ENCODE data around the gene TAPT1.
A peak's percentile ranks its signal among the peaks of the same experiment; 100 is the strongest.

Gene TAPT1

GRCh38 chr4:16206848-16207247, 19.4 kb downstream of the TAPT1 start:
- in situ Hi-C loops (cut with HindIII; ENCODE audit: low sequenced_read_pairs) = no loop called here
- no peak for DNase-seq (ENCODE audit: low read depth)
- TF ChIP-seq CTCF (IDR thresholded peaks at IDR 0.05; ENCODE audit: low read depth, low read length, missing control alignments) = no peak
- H3K4me3 ChIP-seq (ENCODE audit: low read depth, low read length) = no peak overlapping the region

DNA sequence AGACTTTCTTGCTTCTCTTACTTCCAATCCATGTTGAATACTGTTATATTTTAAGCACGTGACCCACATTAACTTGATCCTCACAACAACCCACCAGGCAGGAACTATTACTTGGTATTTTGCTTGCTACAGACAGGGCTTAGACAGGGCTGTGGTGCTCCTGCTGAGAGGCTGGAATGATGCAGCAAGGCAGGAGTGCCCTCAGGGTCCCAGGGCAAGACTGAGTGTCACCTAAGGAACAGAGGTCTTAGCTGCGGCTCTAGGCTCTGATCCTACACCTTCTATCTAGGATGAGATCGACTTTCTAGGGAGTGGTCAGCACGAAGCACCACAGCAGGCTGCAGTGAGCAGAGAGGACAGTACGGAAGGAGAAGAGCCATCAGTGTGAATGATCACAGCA, 20.0 kb downstream of the TAPT1 start:
- DNase-seq (ENCODE audit: low read depth) = no peak
- in situ Hi-C loops (cut with HindIII; ENCODE audit: low sequenced_read_pairs) = no loop called here
- H3K4me3 ChIP-seq (ENCODE audit: low read depth, low read length) = no peak overlapping the region
- TF ChIP-seq CTCF (IDR thresholded peaks at IDR 0.05; ENCODE audit: low read depth, low read length, missing control alignments) = no peak

DNA sequence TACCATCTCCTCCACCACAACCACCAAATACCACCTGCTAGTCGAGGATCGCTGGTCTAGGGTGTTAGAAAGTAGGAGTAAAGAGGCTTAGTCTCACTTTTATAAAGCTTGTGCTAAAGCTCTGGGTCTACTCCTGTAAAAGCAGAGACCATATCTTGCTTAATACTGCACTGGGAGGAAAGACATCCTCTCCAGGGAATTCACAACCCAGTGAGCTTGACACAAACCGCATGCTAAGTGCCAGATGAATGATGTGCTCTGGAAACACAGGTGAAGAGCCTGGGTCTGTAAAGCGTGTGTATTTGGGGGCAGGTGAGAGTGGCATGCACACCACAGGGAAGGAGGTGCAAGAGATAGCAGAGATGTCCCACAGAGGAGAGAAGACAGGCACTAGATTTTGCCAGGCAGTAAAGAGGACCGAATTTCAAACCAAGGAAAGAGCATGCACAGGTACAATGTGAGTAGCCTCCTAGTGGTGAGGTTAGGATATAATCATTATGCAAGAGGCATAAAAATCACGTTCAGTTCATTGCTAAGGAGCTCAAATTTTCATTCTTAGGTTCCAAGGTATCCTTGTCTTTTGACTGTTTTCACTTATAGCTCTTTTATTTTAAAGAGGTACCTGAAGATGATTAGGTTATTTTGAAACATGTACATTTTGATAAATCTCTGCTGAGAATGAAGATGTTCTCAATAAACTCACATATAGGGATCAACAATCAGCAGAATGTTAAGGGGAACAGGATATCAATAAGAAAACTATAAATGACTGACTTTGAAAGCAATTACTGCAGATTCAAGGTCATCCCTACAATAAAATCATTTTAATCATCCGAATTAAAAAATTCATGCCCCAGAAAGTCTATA, 20.7 kb downstream of the TAPT1 start:
- in situ Hi-C loops (cut with HindIII; ENCODE audit: low sequenced_read_pairs) = no loop called here
- peak; percentile 60 for TF ChIP-seq CTCF (IDR thresholded peaks at IDR 0.05; ENCODE audit: low read depth, low read length, missing control alignments)
- no peak for DNase-seq (ENCODE audit: low read depth)
- no peak overlapping the region for H3K4me3 ChIP-seq (ENCODE audit: low read depth, low read length)

DNA sequence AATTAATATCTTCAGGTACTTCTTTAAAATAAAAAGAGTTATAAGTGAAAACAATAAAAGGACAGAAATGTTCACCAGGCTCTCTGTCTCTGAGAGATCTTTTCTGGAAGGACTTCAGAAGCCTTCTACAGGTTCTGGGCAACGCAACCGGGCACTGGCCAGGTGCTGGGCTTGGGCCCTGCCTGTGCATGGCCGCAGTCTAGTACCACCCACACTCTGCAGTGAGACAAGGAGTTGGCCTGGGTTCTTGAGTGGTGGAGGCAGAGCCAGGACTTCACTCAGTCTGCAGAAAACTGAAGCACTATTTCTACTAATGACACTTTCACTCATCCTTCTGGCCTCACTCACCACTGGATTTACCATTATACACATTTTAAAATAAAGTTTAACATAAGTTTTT, 21.8 kb downstream of the TAPT1 start:
- TF ChIP-seq CTCF (IDR thresholded peaks at IDR 0.05; ENCODE audit: low read depth, low read length, missing control alignments) = no peak
- H3K4me3 ChIP-seq (ENCODE audit: low read depth, low read length) = no peak overlapping the region
- in situ Hi-C loops (cut with HindIII; ENCODE audit: low sequenced_read_pairs) = loop anchor here (5.0 kb wide), 1 partner anchor 53 kb away; no protein-coding TSS in a partner anchor
- DNase-seq (ENCODE audit: low read depth) = no peak

- no peak for TF ChIP-seq CTCF (IDR thresholded peaks at IDR 0.05; ENCODE audit: low read depth, low read length, missing control alignments)
- no peak for DNase-seq (ENCODE audit: low read depth)
- H3K4me3 ChIP-seq (ENCODE audit: low read depth, low read length) = no peak overlapping the region
- in situ Hi-C loops (cut with HindIII; ENCODE audit: low sequenced_read_pairs) = loop anchor here (5.0 kb wide), 1 partner anchor 54 kb away; no protein-coding TSS in a partner anchor
These were observed 23.2 kb downstream of the TAPT1 start for GRCh38 chr4:16203083-16203482.

DNA sequence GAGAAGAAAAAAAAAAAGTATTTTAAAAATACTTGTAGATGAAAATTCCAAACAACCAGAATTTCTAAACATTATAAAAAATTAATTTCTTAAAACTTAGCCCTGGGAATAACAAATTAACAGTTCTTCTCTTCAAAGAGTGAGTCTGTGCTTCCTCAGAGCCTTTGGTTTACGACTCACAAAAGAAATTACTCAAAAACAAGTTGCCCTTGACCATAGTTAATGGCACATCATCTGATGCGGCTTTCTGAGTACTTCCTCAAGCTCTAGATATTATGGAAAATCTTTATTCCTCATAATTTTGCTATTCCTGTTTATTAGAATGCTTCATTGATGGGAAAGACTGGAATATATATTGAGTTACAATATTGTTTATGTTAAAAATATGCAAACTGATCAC, 23.7 kb downstream of the TAPT1 start:
- DNase-seq (ENCODE audit: low read depth) = no peak
- TF ChIP-seq CTCF (IDR thresholded peaks at IDR 0.05; ENCODE audit: low read depth, low read length, missing control alignments) = no peak
- no peak overlapping the region for H3K4me3 ChIP-seq (ENCODE audit: low read depth, low read length)
- in situ Hi-C loops (cut with HindIII; ENCODE audit: low sequenced_read_pairs) = loop anchor here (5.0 kb wide), 1 partner anchor 55 kb away; no protein-coding TSS in a partner anchor

Measured in astrocyte of the cerebellum (primary cell).